Activated CD8-positive, alpha-beta memory T cell treated with anti-CD3 and anti-CD28 coated beads, Interleukin-2, amount 50 U/mL, for 24 hours (primary cell): ENCODE results near the gene SLC34A3.
A peak's percentile ranks its signal among the peaks of the same experiment; 100 is the strongest.

Experiments
- DNase-seq: peaks from one replicate; pipeline ENCODE4 v3.0.0-alpha.2; 2020; ENCODE audit errors: extremely low read depth

SLC34A3 gene

DNA sequence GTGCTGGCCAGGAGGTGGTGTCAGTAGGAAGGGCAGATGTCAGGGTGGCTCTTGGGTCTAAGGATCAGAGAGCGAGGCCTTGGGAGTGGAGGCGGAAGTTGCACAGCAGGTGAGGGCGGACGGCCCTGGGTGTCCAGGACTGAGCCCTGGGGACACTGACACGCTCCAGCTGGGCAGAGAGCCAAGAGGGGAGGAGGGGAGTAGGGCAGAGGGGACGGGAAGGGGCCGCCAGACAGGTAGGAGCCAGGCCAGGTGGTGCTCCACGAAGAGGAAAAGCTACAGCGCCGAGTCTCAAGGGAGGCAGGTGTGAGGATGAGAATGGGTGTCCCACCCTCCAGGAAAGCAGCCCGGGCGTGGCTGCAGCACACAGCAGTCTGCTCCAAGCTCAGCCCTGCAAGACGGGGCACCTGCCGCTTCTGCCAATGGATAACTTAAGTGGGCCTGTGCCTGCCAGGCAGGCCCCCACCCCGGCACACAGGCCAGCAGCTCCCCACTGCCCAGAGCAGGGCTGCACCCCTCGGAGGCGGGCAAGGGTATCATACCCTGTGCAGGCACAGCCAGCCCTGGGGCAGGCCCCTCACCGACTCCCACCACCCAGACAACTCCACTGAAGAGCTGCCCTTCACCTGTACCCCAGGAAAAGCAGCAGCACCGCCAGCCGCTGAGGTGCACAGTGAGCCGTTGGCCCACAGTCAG lies 35.0 kb upstream of the SLC34A3 start:
- no peak for DNase-seq

- DNase-seq: no peak
Measured at GRCh38 chr9:137198051-137198901, 32.4 kb upstream of the SLC34A3 start.

- no peak for DNase-seq
Measured at GRCh38 chr9:137198902-137199283, 31.8 kb upstream of the SLC34A3 start.

DNA sequence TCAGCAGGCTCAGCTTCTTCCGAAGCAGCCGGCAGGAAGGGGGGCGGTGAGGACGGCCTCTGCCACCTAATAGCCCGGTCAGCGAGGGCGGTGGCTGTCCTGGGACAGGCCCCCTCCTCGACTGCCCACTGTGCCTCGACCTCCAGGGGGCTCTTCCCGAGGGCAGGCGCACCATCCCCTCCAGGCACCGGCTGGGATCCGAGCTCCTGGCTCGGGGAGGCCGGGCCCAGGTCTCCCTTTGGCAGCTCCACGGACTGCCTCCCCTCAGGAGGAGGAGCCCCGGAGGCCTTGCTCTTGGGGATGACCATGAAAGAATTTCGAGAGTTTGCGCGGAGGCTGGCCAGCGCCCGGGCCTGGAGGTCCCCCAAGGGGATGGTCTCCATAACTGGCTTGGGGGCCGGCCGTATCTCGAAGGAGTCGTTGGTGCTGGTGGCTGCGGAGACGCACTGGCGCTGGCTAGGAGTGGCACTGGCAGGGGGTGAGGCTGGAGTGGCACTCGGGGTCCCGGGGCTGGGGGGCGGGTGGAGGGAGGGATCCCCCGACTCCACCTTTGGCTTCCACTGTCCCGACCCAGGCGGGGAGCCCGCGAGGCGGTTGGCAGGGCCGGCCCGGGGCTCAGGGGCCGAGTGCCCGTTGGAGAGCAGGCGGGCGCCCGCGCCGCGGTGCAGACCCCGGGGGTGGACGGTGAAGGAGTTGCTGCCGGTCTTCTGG lies 31.1 kb upstream of the SLC34A3 start:
- DNase-seq: no peak

DNA sequence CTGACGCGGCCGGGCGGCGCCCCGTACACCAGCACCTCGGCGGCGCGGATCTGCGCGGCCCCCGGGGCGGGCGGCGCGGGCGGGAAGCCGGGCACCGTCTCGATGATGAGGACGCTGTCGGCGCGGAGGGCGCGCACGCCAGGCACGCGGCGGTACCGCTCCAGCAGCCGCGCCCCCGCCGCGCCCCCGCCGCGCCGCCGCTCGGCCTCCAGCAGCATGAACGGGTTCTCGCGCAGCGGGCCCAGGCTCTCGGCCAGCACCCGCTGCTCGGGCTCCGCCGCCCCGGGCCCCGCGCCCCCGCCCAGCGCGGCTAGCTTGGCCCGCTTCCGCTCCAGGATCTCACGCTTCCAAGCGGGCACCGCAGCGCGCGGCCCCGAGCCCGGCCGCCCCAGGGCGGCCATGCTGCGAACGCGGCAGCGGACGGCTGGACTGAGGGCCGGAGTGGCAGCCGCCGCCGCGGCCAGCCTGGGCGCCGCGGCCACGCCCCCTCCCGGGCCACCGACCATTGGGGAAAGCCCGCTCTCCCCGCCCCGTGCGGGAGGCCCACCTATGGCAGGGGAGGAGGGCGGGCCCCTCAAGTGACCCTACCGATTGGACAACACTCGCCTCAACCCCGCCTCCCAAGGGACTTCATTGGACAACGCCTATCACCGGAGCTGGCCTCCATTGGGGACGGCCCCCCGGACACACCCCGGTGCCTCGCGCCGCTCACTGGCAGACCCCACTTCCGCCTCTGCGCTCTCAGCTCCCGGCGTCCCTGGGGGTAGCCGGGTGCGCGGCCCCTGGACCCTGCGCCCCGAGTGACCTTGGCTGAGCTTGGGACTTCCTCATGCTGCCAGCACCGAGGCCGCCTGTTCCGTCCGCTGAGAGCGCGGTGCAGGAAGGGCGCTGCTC lies 30.1 kb upstream of the SLC34A3 start, which contains the start of gene TPRN:
TSS of gene TPRN (minus strand) at position 431 of the 894 bp plus-strand sequence. CDS start at position 401, 30 bp downstream.
- DNase-seq: peak; percentile 96

GRCh38 chr9:137201205-137201868 lies 29.4 kb upstream of the SLC34A3 start:
- DNase-seq: no peak

- DNase-seq: no peak
Measured at GRCh38 chr9:137202966-137203365, 27.7 kb upstream of the SLC34A3 start.

GRCh38 chr9:137204731-137205125 lies 26.0 kb upstream of the SLC34A3 start:
- no peak for DNase-seq

DNA sequence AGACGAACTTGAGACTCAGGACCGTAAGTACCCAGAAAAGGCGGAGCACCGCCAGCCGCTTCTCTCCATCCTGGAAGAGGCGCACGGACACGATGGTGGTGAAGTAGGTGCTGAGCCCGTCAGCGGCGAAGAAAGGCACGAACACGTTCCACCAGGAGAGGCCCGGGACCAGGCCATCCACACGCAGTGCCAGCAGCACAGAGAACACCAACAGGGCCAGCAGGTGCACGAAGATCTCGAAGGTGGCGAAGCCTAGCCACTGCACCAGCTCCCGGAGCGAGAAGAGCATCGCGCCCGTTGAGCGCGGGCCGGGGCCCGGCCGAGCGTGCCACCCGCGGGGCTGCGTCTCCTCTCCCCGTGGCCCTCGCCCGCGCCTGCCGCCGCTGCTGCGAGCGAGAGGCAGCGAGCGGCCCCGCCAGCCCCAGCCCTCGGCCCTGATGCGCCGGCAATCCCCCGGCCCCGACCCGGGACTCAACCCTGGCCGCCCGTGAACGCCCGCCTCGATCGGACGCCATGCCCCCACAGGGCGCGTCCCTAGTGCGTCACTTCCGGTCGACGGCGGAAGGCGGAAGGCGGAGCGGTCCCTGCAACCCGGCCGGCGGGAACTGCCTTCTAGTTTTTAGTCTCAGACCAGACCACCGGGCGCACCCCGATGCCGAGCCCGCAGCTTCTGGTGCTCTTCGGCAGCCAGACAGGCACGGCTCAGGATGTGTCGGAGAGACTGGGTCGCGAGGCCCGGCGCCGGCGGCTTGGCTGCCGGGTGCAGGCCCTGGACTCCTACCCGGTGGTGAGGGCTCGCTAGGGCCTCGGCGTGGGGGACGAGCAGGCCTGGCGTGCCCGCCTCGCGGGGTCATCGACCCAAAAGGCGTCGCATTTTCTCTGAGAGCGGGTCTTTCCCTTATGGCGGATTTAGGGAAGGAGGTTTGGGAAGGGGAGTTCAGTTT lies 25.3 kb upstream of the SLC34A3 start, which contains the start of the genes NDOR1 and TMEM203:
TSS of gene NDOR1 (plus strand) at position 575 of the 944 bp plus-strand sequence. CDS start at position 653, 78 bp downstream.
TSS of gene TMEM203 (minus strand) at position 523 of the 944 bp plus-strand sequence. CDS start at position 289, 234 bp downstream.
- peak; percentile 93 for DNase-seq

DNA sequence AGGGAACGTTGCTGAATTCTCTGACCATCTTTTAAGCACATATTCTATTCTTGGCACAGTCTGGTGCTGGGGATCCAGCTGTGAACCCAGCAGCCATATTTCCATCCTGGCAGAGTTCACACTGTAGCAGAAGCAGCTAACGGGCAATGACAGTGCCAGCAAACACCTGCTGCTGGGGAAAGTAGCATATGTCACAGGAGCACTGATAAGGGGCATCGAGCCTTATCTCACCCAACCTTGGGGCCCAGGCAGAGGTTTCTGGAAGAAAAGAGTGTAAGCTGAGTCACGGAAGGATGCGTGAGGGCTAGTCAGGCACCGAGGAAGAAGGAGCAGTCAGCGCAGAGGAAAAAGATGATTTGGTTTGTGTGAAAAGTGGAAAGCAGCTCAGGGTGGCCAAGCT lies 24.1 kb upstream of the SLC34A3 start:
- no peak for DNase-seq

DNA sequence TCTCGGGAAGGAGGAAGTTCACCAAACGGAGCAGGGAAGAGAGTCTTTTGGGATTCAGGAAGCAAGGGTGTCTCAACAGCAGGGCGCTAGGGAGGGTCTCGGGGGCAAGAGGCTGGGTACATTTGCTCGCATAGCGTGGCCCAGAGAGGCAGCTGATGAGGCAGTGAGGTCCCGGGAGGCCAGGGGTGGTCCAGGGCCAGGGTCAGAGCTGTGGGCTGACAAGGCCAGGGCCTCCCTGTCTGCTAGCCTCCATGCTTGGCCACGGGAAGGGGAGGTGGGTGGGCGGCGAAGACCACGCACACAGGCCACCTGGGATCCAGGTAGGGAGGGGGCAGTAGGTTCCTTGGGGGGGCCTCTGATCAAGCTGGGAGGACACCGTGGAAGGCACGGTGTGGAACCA lies 19.2 kb upstream of the SLC34A3 start:
- no peak for DNase-seq

DNA sequence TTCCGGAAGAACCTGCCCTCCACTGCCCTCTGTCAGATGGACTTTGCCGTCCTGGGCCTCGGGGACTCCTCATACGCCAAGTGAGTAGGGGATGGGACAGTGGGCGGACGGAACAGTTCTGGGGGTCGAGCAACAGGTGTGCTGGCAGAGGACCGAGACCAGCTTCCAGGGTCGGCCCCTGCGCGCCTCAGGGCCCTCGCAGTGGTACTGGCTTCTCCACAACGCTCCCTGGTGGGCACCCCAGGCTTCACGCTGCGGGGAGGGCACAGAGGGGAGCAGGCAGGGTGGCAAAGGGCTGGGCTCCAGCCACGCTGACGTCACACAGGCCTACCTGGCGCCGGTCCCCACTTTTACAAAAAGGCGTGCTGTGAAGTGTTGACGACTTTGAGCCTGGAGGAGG lies 18.2 kb upstream of the SLC34A3 start:
- DNase-seq: no peak

DNA sequence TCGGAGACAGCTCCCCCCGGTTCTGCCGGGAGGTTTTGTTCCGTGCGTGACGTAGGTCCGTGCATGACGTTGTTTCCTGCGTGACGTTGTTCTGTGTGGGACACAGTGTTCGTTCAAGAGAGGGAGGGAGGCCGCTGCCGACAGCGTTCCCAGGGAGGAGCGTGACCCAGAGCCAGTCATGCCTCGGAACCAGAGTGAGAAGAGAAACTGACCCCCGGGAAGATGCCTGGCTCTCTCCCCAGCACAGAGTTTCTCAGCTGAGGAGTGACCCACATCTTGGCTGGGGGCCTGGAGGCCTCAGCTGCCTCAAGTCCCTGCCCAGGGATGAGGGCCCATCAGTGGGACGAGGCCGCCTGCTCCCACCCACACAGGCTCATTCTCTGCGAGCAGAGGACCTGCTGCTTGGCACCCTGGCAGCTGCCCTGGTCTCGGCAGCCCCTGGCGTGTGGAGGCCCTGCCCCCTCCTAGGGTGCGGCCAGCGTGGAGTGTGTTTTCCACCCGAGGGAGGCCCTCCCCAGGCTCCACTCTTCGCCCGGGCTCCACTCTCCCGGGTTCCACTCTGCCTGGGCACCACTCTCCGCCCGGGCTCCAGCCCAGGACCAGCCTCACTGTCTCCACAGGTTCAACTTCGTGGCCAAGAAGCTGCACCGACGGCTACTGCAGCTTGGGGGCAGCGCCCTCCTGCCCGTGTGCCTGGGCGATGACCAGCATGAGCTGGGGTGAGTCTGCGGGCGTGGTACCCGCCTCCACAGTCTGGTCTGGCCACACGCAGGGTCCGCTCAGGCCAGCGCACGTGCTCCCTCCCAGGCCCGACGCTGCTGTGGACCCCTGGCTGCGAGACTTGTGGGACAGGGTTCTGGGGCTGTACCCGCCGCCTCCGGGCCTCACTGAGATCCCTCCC lies 17.3 kb upstream of the SLC34A3 start:
- no peak for DNase-seq

- DNase-seq: no peak
Measured at GRCh38 chr9:137214620-137215019, 16.1 kb upstream of the SLC34A3 start.

DNA sequence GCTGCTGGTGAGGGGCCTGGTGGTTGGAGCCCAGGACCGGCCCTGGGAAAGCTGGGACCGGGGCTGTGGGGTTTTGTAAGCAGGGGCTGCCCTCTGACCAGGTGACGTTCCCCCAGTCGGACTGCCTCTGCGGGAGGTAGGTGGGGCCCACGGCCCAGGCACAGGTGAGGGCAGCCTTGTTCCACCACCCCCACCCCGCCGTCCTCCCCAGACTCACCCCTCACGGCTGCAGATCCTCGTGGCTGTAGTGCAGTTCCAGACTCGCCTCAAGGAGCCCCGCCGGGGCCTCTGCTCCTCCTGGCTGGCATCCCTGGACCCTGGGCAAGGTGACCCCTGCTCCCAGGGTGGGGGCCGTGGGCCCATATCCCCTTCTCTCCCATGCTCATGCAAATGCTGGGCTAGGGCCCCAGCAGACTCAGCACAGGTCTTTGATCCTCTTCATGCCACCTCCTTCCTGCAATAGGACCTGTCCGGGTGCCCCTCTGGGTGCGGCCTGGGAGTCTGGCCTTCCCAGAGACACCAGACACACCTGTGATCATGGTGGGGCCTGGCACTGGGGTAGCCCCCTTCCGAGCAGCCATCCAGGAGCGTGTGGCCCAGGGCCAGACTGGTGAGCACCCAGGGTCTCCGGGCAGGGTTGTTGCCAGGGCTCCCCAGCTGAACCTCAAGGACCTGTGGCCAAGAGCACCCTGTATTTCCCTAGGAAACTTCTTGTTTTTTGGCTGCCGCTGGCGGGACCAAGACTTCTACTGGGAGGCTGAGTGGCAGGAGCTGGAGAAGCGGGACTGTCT lies 15.3 kb upstream of the SLC34A3 start:
- DNase-seq: no peak

DNA sequence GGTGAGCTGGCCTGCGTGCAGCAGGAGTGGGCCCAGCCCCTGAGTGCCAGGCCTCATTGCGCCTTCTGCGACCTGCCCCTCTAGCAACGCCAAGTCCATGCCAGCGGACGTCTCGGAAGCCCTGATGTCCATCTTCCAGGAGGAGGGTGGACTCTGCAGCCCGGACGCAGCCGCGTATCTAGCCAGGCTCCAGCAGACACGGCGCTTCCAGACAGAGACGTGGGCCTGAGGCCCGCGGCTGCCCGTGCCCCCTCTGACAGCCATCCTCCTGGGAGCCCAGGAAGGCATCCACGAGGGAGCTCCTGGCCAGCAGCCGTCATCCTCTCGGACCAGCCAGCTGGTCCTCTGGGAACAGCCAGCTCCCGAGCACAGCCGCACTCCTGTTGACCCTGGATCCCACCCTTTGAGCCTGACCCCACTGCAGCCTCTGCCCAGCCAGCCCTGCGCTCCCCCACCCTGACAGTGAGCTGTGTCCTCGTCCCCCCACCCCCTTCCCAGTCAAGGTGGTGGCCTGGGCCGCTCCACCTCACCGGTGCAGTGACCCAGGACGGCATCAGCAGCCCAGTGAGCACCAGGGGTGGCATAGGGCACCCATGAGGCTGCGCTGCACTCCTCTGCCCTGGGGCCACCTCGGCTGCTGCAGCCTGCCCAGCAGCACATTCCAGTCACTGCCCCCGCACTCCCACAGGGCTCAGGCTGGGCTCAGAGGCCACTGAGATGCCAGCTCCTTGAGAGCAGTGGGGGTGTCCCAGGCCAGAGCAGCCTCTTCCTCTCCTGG lies 14.3 kb upstream of the SLC34A3 start:
- no peak for DNase-seq
